Astrocyte of the spinal cord (primary cell): Measurements from ENCODE around the gene ZNRF3.

ENCODE experiments used
- DNase-seq: peaks from one replicate; pipeline ENCODE4 v3.0.0; 2011; ENCODE audit warnings: low read depth, low spot score
- H3K4me3 ChIP-seq: 2 replicates; pipeline ENCODE4 v1.5.1; 2011; ENCODE audit warnings: low read depth, mild to moderate bottlenecking, low read length, moderate library complexity
- CTCF ChIP-seq: IDR thresholded peaks from 2 replicates; pipeline ENCODE4 v1.5.1; 2012; ENCODE audit warnings: low read depth, mild to moderate bottlenecking, low read length, inconsistent platforms
- in situ Hi-C: cut with HindIII; loops from 2 replicates; pipeline ENCODE4 v1.10.0; 2017; ENCODE audit warnings: low sequenced_read_pairs

ZNRF3 gene

GRCh38 chr22:28983788-28984441, 100.5 kb downstream of the ZNRF3 start:
- in situ Hi-C loops = no loop called here
- DNase-seq = no peak
- TF ChIP-seq CTCF = no peak
- no peak overlapping the region for H3K4me3 ChIP-seq

GRCh38 chr22:28984482-28985158, 101.2 kb downstream of the ZNRF3 start:
- H3K4me3 ChIP-seq = no peak overlapping the region
- DNase-seq = no peak
- TF ChIP-seq CTCF = no peak
- in situ Hi-C loops = no loop called here

GRCh38 chr22:28985581-28986290, 102.4 kb downstream of the ZNRF3 start:
- no peak overlapping the region for H3K4me3 ChIP-seq
- in situ Hi-C loops = no loop called here
- TF ChIP-seq CTCF = no peak
- DNase-seq = no peak

GRCh38 chr22:28986366-28986765, 103.0 kb downstream of the ZNRF3 start:
- DNase-seq = peak; percentile 40
- in situ Hi-C loops = no loop called here
- no peak for TF ChIP-seq CTCF

GRCh38 chr22:28988457-28988856, 105.1 kb downstream of the ZNRF3 start:
- no peak overlapping the region for H3K4me3 ChIP-seq
- no peak for TF ChIP-seq CTCF
- DNase-seq = no peak
- in situ Hi-C loops = no loop called here

More at GRCh38 chr22:28986366-28986765, 103.0 kb downstream of the ZNRF3 start:
- no peak overlapping the region for H3K4me3 ChIP-seq

- no peak overlapping the region for H3K4me3 ChIP-seq
- DNase-seq = no peak
- in situ Hi-C loops = no loop called here
- TF ChIP-seq CTCF = no peak
Observed at GRCh38 chr22:28989035-28989464, 105.7 kb downstream of the ZNRF3 start.
